Heart left ventricle (tissue), 16 donors: ENCODE data around the gene PTGES3L. TPM values are rescaled to one million over a fixed set of nuclear protein-coding genes. Genes with fewer than 3 reads are reported as not detected.
"Not testable (repeated sequence)": the region's sequence is repeated elsewhere in the genome, so short reads cannot be mapped to it uniquely, and the experiment has no call there.

Source experiments
- ATAC-seq, 4 donors: fragments of 200-7000 bp; cut with Tn5 transposase; one replicate each; pipeline ENCODE4 v1.9.1; 2020 to 2022; ENCODE audit warnings: moderate library complexity in 4 of 4, mild to moderate bottlenecking in 3 of 4, moderate number of reproducible peaks in 1 of 4
- DNase-seq, 5 donors: peaks; one replicate each; pipeline ENCODE4 v3.0.0-alpha.2; 2020
- H3K27ac ChIP-seq, 12 donors: fragments of 200-600 bp; sonication (generic) in 4 of 12; one replicate each; pipeline versions ENCODE4 v1.5.0 to v1.8.0; 2016 to 2022; ENCODE audit warnings: mild to moderate bottlenecking in 2 of 12
- H3K27me3 ChIP-seq, 9 donors: fragments of 200-600 bp; sonication (generic) in 2 of 9; one replicate each; pipeline versions ENCODE4 v1.5.1 to v1.8.0; 2016 to 2022; ENCODE audit warnings: mild to moderate bottlenecking in 3 of 9
- H3K36me3 ChIP-seq, 9 donors: fragments of 200-600 bp; sonication (generic) in 2 of 9; one replicate each; pipeline versions ENCODE4 v1.5.0 to v1.8.0; 2018 to 2022; ENCODE audit warnings: mild to moderate bottlenecking in 2 of 9
- H3K4me1 ChIP-seq, 12 donors: fragments of 200-600 bp; sonication (generic) in 4 of 12; one replicate each; pipeline versions ENCODE4 v1.5.0 to v1.8.0; 2016 to 2022; ENCODE audit warnings: mild to moderate bottlenecking in 3 of 12
- H3K4me3 ChIP-seq, 12 donors: fragments of 200-600 bp; sonication (generic) in 4 of 12; one replicate each; pipeline versions ENCODE4 v1.5.0 to v1.8.0; 2017 to 2022; ENCODE audit warnings: mild to moderate bottlenecking in 9 of 12, moderate library complexity in 4 of 12
- H3K9me3 ChIP-seq, 12 donors: fragments of 200-600 bp; sonication (generic) in 4 of 12; one replicate each; pipeline versions ENCODE4 v1.5.0 to v1.8.0; 2016 to 2022; ENCODE audit warnings: mild to moderate bottlenecking in 1 of 12
- CTCF ChIP-seq, 12 donors: fragments of 200-600 bp; sonication (generic) in 4 of 12; IDR thresholded peaks; one replicate each; pipeline versions ENCODE4 v1.5.0 to v1.8.0; 2018 to 2022; ENCODE audit warnings: antibody characterized with exemption in 12 of 12, mild to moderate bottlenecking in 5 of 12
- POLR2A ChIP-seq, 2 donors: fragments of 450-650 bp; IDR thresholded peaks; one replicate each; pipeline ENCODE4 v1.6.1; 2017; ENCODE audit warnings: antibody characterized with exemption in 2 of 2, mild to moderate bottlenecking in 2 of 2, moderate library complexity in 2 of 2
- WGBS, 4 donors: extraction: QIAGEN DNeasy Blood & Tissue Kit in 2 of 4; methylation state at CpG; one replicate each; pipeline versions ENCODE4 v1.1.5 to v1.1.7; 2013 to 2018; 5-methylcytosine and 5-hydroxymethylcytosine counted together
- intact Hi-C, 10 donors: fragments of 100-400 bp; cut with DNase I; formaldehyde crosslinking; loops; one replicate each; pipeline versions ENCODE4 v1.11.1 to v1.14.2; 2022
- polyA plus RNA-seq, 2 donors: library from polyadenylated mRNA; stranded (reverse); fragments of 200-250 nt; gene quantifications; one replicate each; pipeline ENCODE4 v1.2.3, GENCODE V29; 2013
- total RNA-seq, 9 donors: library from RNA; depleted of rRNA in 2 of 9; stranded (reverse); fragments of >200 nt in 2 of 9; fragmentation: NEBNext Ultra II Directional in 3 of 9; extraction: Animal tissue kit (Norgen Biotek cat#: 25700) in 3 of 9; gene quantifications; one replicate each; pipeline versions ENCODE4 v1.1.0 to v1.2.4, GENCODE V29; 2016 to 2023
- donor health status: ischemic (EF 13 %, LVEDD 7.1; RV severe dilation, severe dysfunction).
- donor health status: healthy with polysubstance abuse.
- donor health status: DM: no; HTN: yes; CAD: no.
- donor health status: DM: no; HTN: no; CAD: no.
- donor health status: ischemic (EF 25% LVEDD 6.9; RV normal size, moderate dysfunction).
- donor health status: ischemic (EF 25% LVEDD 5.7; RV mildly dilated, moderate dysfunction).
- donor health status: healthy.
- donor health status: DM: yes; HTN: yes; CAD: no.
- donor health status: ischemic (EF 35%, LVEDD 5.7; RV mildly dilated, moderate dysfunction).
- donor health status: nonischemic (EF 11% LVEDD 7.7; RV severe dilation, severe dysfunction).
- donor health status: DM: yes; HTN: yes; CAD: no.
- donor health status: PGD.
- donor health status: ischemic (EF 29% LVEDD 5.4; RV normal size, mild dysfunction).
- donor health status: nonischemic (EF 23%, LVEDD 6.1; RV moderate dilation, normal function).

PTGES3L gene
- total and polyA plus RNA-seq, 11 donors, result 24.6 to 58.0 (median 41.5) TPM

- peak overlapping the region in 1 of 12 donors; percentile 6 for H3K4me3 ChIP-seq
- intact Hi-C loops, result loop anchor here in 6 of 10 donors (2.0 to 5.0 kb wide), 3 partner anchors 42 to 86 kb away; partner anchors contain the start of gene AOC2 (in 1 of the 6)
- peak; percentile 75 to 94 (median 92) for ATAC-seq
- 42 to 49% (median 46%) methylated on average over 9 of the region's 9 CpGs for WGBS, 4 donors
- H3K27me3 ChIP-seq, result no peaks in the 10 kb centered on the region
- H3K4me1 ChIP-seq, result peaks cover 0 to 29% (median 9%) of the 10 kb centered on the region in 12 donors
- peak in 3 of 5 donors; percentile 26 to 54 (median 42) for DNase-seq
- no peak for TF ChIP-seq POLR2A (IDR thresholded peaks at IDR 0.05)
- peak; percentile 58 to 82 (median 64) for TF ChIP-seq CTCF (IDR thresholded peaks at IDR 0.05)
- H3K9me3 ChIP-seq, result no peaks in the 10 kb centered on the region
- H3K36me3 ChIP-seq, result no peaks in the 10 kb centered on the region
- peak overlapping the region in 9 of 12 donors; percentile 3 to 89 (median 57) for H3K27ac ChIP-seq
Observed at GRCh38 chr17:42928714-42929496, 51.0 kb downstream of the PTGES3L start.

GRCh38 chr17:42924891-42925290 lies 55.0 kb downstream of the PTGES3L start:
- TF ChIP-seq POLR2A (IDR thresholded peaks at IDR 0.05), result no peak
- no peak for TF ChIP-seq CTCF (IDR thresholded peaks at IDR 0.05)
- Histone ChIP-seq H3K36me3 (no peaks in the 10 kb centered on the region), H3K9me3 (no peaks in the 10 kb centered on the region), H3K27me3 (no peaks in the 10 kb centered on the region), H3K4me3 (no peak overlapping the region), H3K4me1 (peaks cover 0 to 55% (median 29%) of the 10 kb centered on the region in 12 donors), H3K27ac (no peak overlapping the region)
- ATAC-seq, result no peak
- intact Hi-C loops, result loop anchor here in 1 of 10 donors (5.0 kb wide), 1 partner anchor 38 kb away; no protein-coding TSS in a partner anchor
- no peak for DNase-seq
- 42 to 46% (median 45%) methylated on average over 5 of the region's 5 CpGs for WGBS, 4 donors

- H3K9me3 ChIP-seq, ATAC-seq, H3K36me3 ChIP-seq, H3K27me3 ChIP-seq, DNase-seq, intact Hi-C loops, H3K4me3 ChIP-seq: not testable (repeated sequence)
- Histone ChIP-seq H3K27ac (peak overlapping the region in 3 of 12 donors; percentile 4 to 67 (median 41)), H3K4me1 (peaks cover 0 to 46% (median 19%) of the 10 kb centered on the region in 12 donors)
- WGBS, 4 donors, result 94 to 98% (median 95%) methylated on average over 6 to 7 of the region's 7 CpGs
Observed at GRCh38 chr17:42923472-42923871, 56.4 kb downstream of the PTGES3L start.

- TF ChIP-seq POLR2A (IDR thresholded peaks at IDR 0.05) (no peak), CTCF (IDR thresholded peaks at IDR 0.05) (no peak)
- Histone ChIP-seq H3K4me3 (no peak overlapping the region), H3K9me3 (no peaks in the 10 kb centered on the region), H3K27ac (peak overlapping the region in 8 of 12 donors; percentile 33 to 68 (median 52)), H3K4me1 (peaks cover 0 to 42% (median 19%) of the 10 kb centered on the region in 12 donors), H3K36me3 (no peaks in the 10 kb centered on the region), H3K27me3 (no peaks in the 10 kb centered on the region)
- 39 to 52% (median 49%) methylated on average over 7 of the region's 7 CpGs for whole genome bisulfite sequencing, 4 donors
- ATAC-seq (no peak), DNase-seq (no peak)
- intact Hi-C loops, result no loop called here
Observed at GRCh38 chr17:42922294-42922693, 57.6 kb downstream of the PTGES3L start.
